ENCODE results near the gene SEMA3D.

Gene SEMA3D

GRCh38 chr7:85126383-85126782, 60.5 kb downstream of the SEMA3D start:
- no peak for DNase-seq (ENCODE audit: low read depth in 2 of 2)

GRCh38 chr7:85125651-85126131, 61.2 kb downstream of the SEMA3D start:
- no peak for DNase-seq (ENCODE audit: low read depth in 2 of 2)

- no peak for DNase-seq (ENCODE audit: low read depth in 2 of 2)
Measured at GRCh38 chr7:85125176-85125575, 61.7 kb downstream of the SEMA3D start.

- no peak for DNase-seq (ENCODE audit: low read depth in 2 of 2)
Measured at GRCh38 chr7:85119934-85120333, 66.9 kb downstream of the SEMA3D start.

GRCh38 chr7:85115862-85116261, 71.0 kb downstream of the SEMA3D start:
- no peak for DNase-seq (ENCODE audit: low read depth in 2 of 2)

- DNase-seq (ENCODE audit: low read depth in 2 of 2), result no peak
Measured at GRCh38 chr7:85115006-85115405, 71.8 kb downstream of the SEMA3D start.

GRCh38 chr7:85114342-85114741, 72.5 kb downstream of the SEMA3D start:
- no peak for DNase-seq (ENCODE audit: low read depth in 2 of 2)

GRCh38 chr7:85111761-85112160, 75.1 kb downstream of the SEMA3D start:
- DNase-seq (ENCODE audit: low read depth in 2 of 2), result no peak

GRCh38 chr7:85106719-85107118, 80.1 kb downstream of the SEMA3D start:
- DNase-seq (ENCODE audit: low read depth in 2 of 2), result no peak

GRCh38 chr7:85104432-85105205, 82.2 kb downstream of the SEMA3D start:
- no peak for DNase-seq (ENCODE audit: low read depth in 2 of 2)

- no peak for DNase-seq (ENCODE audit: low read depth in 2 of 2)
Measured at GRCh38 chr7:85103962-85104361, 82.9 kb downstream of the SEMA3D start.

GRCh38 chr7:85103357-85103756, 83.5 kb downstream of the SEMA3D start:
- no peak for DNase-seq (ENCODE audit: low read depth in 2 of 2)

GRCh38 chr7:85102813-85103350, 84.0 kb downstream of the SEMA3D start:
- DNase-seq (ENCODE audit: low read depth in 2 of 2), result no peak

GRCh38 chr7:85101347-85101746, 85.5 kb downstream of the SEMA3D start:
- no peak for DNase-seq (ENCODE audit: low read depth in 2 of 2)

- DNase-seq (ENCODE audit: low read depth in 2 of 2), result no peak
Measured at GRCh38 chr7:85097844-85098243, 89.0 kb downstream of the SEMA3D start.

- no peak for DNase-seq (ENCODE audit: low read depth in 2 of 2)
Measured at GRCh38 chr7:85095806-85096205, 91.0 kb downstream of the SEMA3D start.

GRCh38 chr7:85095366-85095765, 91.5 kb downstream of the SEMA3D start:
- no peak for DNase-seq (ENCODE audit: low read depth in 2 of 2)

- no peak for DNase-seq (ENCODE audit: low read depth in 2 of 2)
Measured at GRCh38 chr7:85094046-85094725, 92.7 kb downstream of the SEMA3D start.

GRCh38 chr7:85091565-85091928, 95.3 kb downstream of the SEMA3D start:
- DNase-seq (ENCODE audit: low read depth in 2 of 2), result no peak

- no peak for DNase-seq (ENCODE audit: low read depth in 2 of 2)
Measured at GRCh38 chr7:85090919-85091564, 95.8 kb downstream of the SEMA3D start.

- DNase-seq (ENCODE audit: low read depth in 2 of 2), result no peak
Measured at GRCh38 chr7:85090143-85090542, 96.7 kb downstream of the SEMA3D start.

- DNase-seq (ENCODE audit: low read depth in 2 of 2), result no peak
Measured at GRCh38 chr7:85081846-85082245, 105.0 kb downstream of the SEMA3D start.

GRCh38 chr7:85081392-85081791, 105.5 kb downstream of the SEMA3D start:
- no peak for DNase-seq (ENCODE audit: low read depth in 2 of 2)

Measured in activated CD8-positive, alpha-beta memory T cell treated with anti-CD3 and anti-CD28 coated beads for 4 hours (primary cell).